ENCODE results near the gene MYZAP.

The MYZAP gene

GRCh38 chr15:57591822-57592367 is at the start of gene MYZAP:
MYZAP (plus strand) TSS chr15:57591904; CDS start chr15:57592035, 131 bp downstream.
- DNase-seq, result no peak

GRCh38 chr15:57542505-57542817 is 49.2 kb upstream of the MYZAP start:
- no peak for DNase-seq

GRCh38 chr15:57544848-57545480 is 46.7 kb upstream of the MYZAP start:
- DNase-seq, result no peak

- no peak for DNase-seq
These were observed 45.7 kb upstream of the MYZAP start for GRCh38 chr15:57545995-57546394.

GRCh38 chr15:57547243-57547755 is 44.4 kb upstream of the MYZAP start:
- DNase-seq, result no peak

GRCh38 chr15:57548351-57548750 is 43.4 kb upstream of the MYZAP start:
- DNase-seq, result no peak

- no peak for DNase-seq
These were observed 42.9 kb upstream of the MYZAP start for GRCh38 chr15:57548835-57549234.

GRCh38 chr15:57549935-57550334 is 41.8 kb upstream of the MYZAP start:
- DNase-seq, result no peak

- no peak for DNase-seq
These were observed 41.1 kb upstream of the MYZAP start for GRCh38 chr15:57550640-57551039.

GRCh38 chr15:57551715-57552677 is 39.7 kb upstream of the MYZAP start:
- DNase-seq, result no peak

GRCh38 chr15:57552678-57553334 is 38.9 kb upstream of the MYZAP start:
- no peak for DNase-seq

GRCh38 chr15:57553526-57553925 is 38.2 kb upstream of the MYZAP start:
- DNase-seq, result no peak

- DNase-seq, result peak; percentile 76
These were observed 37.5 kb upstream of the MYZAP start for GRCh38 chr15:57554063-57554811.

GRCh38 chr15:57554812-57555179 is 36.9 kb upstream of the MYZAP start:
- DNase-seq, result no peak

- no peak for DNase-seq
These were observed 36.4 kb upstream of the MYZAP start for GRCh38 chr15:57555270-57555669.

- DNase-seq, result no peak
These were observed 35.7 kb upstream of the MYZAP start for GRCh38 chr15:57556040-57556439.

- no peak for DNase-seq
These were observed 34.4 kb upstream of the MYZAP start for GRCh38 chr15:57557267-57557666.

- no peak for DNase-seq
These were observed 33.9 kb upstream of the MYZAP start for GRCh38 chr15:57557810-57558209.

GRCh38 chr15:57559875-57560274 is 31.8 kb upstream of the MYZAP start:
- DNase-seq, result peak; percentile 29

- peak; percentile 14 for DNase-seq
These were observed 30.5 kb upstream of the MYZAP start for GRCh38 chr15:57561041-57561711.

GRCh38 chr15:57562196-57562769 is 29.4 kb upstream of the MYZAP start:
- DNase-seq, result no peak

GRCh38 chr15:57563416-57563815 is 28.3 kb upstream of the MYZAP start:
- DNase-seq, result no peak

Measured in NCI-H1694 (cell line).